OCI-LY1 (cell line): ENCODE data around the gene RC3H1.

Experiments
- EZH2 ChIP-seq: fragments of 200-600 bp; sonication (generic), shearing (Covaris generic); IDR thresholded peaks from 2 replicates; pipeline ENCODE4 v1.8.0; 2017; ENCODE audit warnings: borderline replicate concordance, mixed run types, mild to moderate bottlenecking, antibody characterized with exemption, low read length, moderate library complexity, mixed read lengths
- TF ChIP-seq, protein P1 (sequence below): fragments of 200-600 bp; sonication (generic), shearing (Covaris generic); IDR thresholded peaks from 2 replicates; pipeline ENCODE4 v1.5.1; 2017; ENCODE audit warnings: mild to moderate bottlenecking, antibody characterized with exemption, low read length, moderate library complexity, mixed read lengths

GRCh38 chr1:173995475-173995874 is 26.7 kb downstream of the RC3H1 start:
- TF ChIP-seq, protein P1, sequence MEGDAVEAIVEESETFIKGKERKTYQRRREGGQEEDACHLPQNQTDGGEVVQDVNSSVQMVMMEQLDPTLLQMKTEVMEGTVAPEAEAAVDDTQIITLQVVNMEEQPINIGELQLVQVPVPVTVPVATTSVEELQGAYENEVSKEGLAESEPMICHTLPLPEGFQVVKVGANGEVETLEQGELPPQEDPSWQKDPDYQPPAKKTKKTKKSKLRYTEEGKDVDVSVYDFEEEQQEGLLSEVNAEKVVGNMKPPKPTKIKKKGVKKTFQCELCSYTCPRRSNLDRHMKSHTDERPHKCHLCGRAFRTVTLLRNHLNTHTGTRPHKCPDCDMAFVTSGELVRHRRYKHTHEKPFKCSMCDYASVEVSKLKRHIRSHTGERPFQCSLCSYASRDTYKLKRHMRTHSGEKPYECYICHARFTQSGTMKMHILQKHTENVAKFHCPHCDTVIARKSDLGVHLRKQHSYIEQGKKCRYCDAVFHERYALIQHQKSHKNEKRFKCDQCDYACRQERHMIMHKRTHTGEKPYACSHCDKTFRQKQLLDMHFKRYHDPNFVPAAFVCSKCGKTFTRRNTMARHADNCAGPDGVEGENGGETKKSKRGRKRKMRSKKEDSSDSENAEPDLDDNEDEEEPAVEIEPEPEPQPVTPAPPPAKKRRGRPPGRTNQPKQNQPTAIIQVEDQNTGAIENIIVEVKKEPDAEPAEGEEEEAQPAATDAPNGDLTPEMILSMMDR: no peak
- no peak for TF ChIP-seq EZH2
